Measurements from ENCODE around the gene YEATS2.

- TF ChIP-seq, protein P1, sequence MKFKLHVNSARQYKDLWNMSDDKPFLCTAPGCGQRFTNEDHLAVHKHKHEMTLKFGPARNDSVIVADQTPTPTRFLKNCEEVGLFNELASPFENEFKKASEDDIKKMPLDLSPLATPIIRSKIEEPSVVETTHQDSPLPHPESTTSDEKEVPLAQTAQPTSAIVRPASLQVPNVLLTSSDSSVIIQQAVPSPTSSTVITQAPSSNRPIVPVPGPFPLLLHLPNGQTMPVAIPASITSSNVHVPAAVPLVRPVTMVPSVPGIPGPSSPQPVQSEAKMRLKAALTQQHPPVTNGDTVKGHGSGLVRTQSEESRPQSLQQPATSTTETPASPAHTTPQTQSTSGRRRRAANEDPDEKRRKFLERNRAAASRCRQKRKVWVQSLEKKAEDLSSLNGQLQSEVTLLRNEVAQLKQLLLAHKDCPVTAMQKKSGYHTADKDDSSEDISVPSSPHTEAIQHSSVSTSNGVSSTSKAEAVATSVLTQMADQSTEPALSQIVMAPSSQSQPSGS (tag by site-specific recombination; IDR thresholded peaks at IDR 0.05; ENCODE audit: low read depth) = no peak
- TF ChIP-seq, protein P2, sequence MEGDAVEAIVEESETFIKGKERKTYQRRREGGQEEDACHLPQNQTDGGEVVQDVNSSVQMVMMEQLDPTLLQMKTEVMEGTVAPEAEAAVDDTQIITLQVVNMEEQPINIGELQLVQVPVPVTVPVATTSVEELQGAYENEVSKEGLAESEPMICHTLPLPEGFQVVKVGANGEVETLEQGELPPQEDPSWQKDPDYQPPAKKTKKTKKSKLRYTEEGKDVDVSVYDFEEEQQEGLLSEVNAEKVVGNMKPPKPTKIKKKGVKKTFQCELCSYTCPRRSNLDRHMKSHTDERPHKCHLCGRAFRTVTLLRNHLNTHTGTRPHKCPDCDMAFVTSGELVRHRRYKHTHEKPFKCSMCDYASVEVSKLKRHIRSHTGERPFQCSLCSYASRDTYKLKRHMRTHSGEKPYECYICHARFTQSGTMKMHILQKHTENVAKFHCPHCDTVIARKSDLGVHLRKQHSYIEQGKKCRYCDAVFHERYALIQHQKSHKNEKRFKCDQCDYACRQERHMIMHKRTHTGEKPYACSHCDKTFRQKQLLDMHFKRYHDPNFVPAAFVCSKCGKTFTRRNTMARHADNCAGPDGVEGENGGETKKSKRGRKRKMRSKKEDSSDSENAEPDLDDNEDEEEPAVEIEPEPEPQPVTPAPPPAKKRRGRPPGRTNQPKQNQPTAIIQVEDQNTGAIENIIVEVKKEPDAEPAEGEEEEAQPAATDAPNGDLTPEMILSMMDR (tag by site-specific recombination; IDR thresholded peaks at IDR 0.05) = no peak
- no peak for TF ChIP-seq ZBTB6 (tag by site-specific recombination; IDR thresholded peaks at IDR 0.05)
- TF ChIP-seq, protein P3, sequence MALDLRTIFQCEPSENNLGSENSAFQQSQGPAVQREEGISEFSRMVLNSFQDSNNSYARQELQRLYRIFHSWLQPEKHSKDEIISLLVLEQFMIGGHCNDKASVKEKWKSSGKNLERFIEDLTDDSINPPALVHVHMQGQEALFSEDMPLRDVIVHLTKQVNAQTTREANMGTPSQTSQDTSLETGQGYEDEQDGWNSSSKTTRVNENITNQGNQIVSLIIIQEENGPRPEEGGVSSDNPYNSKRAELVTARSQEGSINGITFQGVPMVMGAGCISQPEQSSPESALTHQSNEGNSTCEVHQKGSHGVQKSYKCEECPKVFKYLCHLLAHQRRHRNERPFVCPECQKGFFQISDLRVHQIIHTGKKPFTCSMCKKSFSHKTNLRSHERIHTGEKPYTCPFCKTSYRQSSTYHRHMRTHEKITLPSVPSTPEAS (tag by site-specific recombination; IDR thresholded peaks at IDR 0.05) = no peak
- no peak for TF ChIP-seq ZBTB11 (tag by site-specific recombination; conservative IDR thresholded peaks at IDR 0.05; ENCODE audit: low read depth)
- TF ChIP-seq REPIN1 (tag by site-specific recombination; IDR thresholded peaks at IDR 0.05; ENCODE audit: low read depth) = no peak
- no peak for TF ChIP-seq ZNF660 (tag by site-specific recombination; IDR thresholded peaks at IDR 0.05)
- no peak for TF ChIP-seq ZBTB8A (tag by site-specific recombination; IDR thresholded peaks at IDR 0.05)
- no peak for TF ChIP-seq ZNF24 (tag by site-specific recombination; IDR thresholded peaks at IDR 0.05)
- TF ChIP-seq GFI1B (tag by site-specific recombination; IDR thresholded peaks at IDR 0.05) = no peak
- TF ChIP-seq ZNF16 (tag by site-specific recombination; IDR thresholded peaks at IDR 0.05; ENCODE audit: low read depth) = no peak
- TF ChIP-seq ZNF274 (IDR thresholded peaks at IDR 0.05; ENCODE audit: low read length) = no peak
- no peak for TF ChIP-seq ZNF274 (tag by site-specific recombination; IDR thresholded peaks at IDR 0.05; ENCODE audit: borderline replicate concordance)
- TF ChIP-seq ZNF114 (tag by site-specific recombination; IDR thresholded peaks at IDR 0.05) = no peak
- no peak for TF ChIP-seq PRDM4 (tag by site-specific recombination; IDR thresholded peaks at IDR 0.05)
Observed at GRCh38 chr3:183815563-183815940, 118.0 kb downstream of the YEATS2 start.
